ENCODE data around the gene SPNS3. TPM values are rescaled to one million over a fixed set of nuclear protein-coding genes. Genes with fewer than 3 reads are reported as not detected.

Gene SPNS3
- total RNA-seq, 1 experiment from 2014 or later, result 0.37 TPM

DNA sequence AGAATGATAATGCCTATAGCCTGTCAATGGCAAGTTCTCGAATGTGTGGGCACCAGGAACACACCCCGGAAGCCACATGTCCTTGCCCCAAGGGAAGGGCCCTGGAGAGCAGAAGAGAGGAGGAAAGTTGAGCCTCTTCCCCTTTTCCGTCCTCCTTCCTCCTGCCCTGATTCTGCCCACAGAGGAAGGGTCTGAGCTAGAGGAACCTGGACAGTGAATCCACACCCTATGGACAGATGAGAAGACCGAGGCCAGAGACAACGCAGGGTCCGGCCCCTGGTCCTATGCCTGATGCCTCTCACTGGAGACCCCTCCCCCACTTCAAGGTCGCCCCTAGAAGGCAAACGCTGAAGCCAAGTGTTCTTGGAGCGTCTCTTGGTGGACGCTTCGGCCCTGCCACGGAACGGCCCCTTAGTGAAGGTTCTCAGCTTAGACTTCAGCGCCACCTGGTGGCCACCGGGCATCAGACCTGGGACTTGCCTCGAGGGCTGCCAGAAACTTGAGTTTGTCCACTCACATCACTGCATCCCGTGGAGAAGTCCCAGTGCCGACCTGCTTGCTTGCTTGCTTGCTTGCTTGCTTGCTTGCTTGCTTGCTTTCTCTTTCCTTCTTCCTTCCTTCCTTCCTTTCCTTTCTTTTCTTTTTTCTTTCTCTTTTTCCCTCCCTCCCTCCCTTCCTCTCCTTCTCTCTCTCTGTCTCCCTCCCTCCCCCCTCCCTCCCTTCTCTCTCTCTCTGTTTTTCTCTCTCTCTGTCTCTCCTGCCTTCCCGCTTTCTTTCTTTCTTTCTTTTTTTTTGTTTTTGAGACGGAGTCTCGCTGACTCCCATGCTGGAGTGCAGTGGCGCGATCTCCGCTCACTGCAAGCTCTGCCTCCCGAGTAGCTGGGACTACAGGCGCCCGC lies 20.6 kb upstream of the SPNS3 start:
- Histone ChIP-seq H3K79me2 (ENCODE audit: insufficient read depth, low read length) (no peaks in the 10 kb centered on the region), H3K4me1 (ENCODE audit: control insufficient read depth in 1 of 2, insufficient read depth in 2 of 2, low read length in 2 of 2) (peaks cover 0 to 4% of the 10 kb centered on the region in 2 experiments; a peak in 2 of 4 replicates), H3K9me3 (ENCODE audit: control insufficient read depth in 1 of 2, insufficient read depth in 1 of 2, low read depth in 1 of 2, low read length in 2 of 2) (no peaks in the 10 kb centered on the region), H4K20me1 (ENCODE audit: insufficient read depth) (no peaks in the 10 kb centered on the region), H2AFZ (ENCODE audit: low read depth, low read length, poor library complexity, severe bottlenecking) (peak overlapping the region; percentile 84), H3K9ac (ENCODE audit: low read length) (no peak overlapping the region), H3K27ac (ENCODE audit: low read depth, low read length) (no peak overlapping the region), H3K9me2 (ENCODE audit: insufficient read depth) (no peaks in the 10 kb centered on the region), H3K36me3 (ENCODE audit: control insufficient read depth in 1 of 2, insufficient read depth in 2 of 2, low read length in 2 of 2) (no peaks in the 10 kb centered on the region), H3K4me3 (replicated peaks in 1 of 2; ENCODE audit: low read depth in 1 of 2, low read length in 2 of 2) (no peak overlapping the region), H3K4me2 (ENCODE audit: low read length) (peak overlapping the region; percentile 58), H3K27me3 (ENCODE audit: insufficient read depth, low read length) (no peaks in the 10 kb centered on the region)
- ChIA-PET RAD21 (ENCODE audit: low non-redundant PET in 1 of 2, low total read pairs in 2 of 2, uncharacterized antibody in 2 of 2, unreplicated experiment in 2 of 2) (interaction anchor here (0.6 to 2.1 kb wide), 7 partner anchors 8 to 664 kb away, joined by 3 to 13 read pairs (median 4); no protein-coding TSS in a partner anchor), POLR2A (no interaction called here), CTCF (interaction anchor here (0.7 to 2.3 kb wide), 6 partner anchors 11 to 674 kb away, joined by 3 to 43 read pairs (median 6); no protein-coding TSS in a partner anchor)
- intact Hi-C loops (cut with micrococcal nuclease), result loop anchor here (1.0 to 10.0 kb wide), 4 partner anchors 198 to 481 kb away; no protein-coding TSS in a partner anchor
- no TSS peak for BruUV-seq (replicated peaks)
- TF ChIP-seq ZFX (IDR thresholded peaks at IDR 0.05) (no peak), RAD21 (IDR thresholded peaks at IDR 0.05; ENCODE audit: low read depth) (peak; percentile 99)
- TF ChIP-seq, protein P1, sequence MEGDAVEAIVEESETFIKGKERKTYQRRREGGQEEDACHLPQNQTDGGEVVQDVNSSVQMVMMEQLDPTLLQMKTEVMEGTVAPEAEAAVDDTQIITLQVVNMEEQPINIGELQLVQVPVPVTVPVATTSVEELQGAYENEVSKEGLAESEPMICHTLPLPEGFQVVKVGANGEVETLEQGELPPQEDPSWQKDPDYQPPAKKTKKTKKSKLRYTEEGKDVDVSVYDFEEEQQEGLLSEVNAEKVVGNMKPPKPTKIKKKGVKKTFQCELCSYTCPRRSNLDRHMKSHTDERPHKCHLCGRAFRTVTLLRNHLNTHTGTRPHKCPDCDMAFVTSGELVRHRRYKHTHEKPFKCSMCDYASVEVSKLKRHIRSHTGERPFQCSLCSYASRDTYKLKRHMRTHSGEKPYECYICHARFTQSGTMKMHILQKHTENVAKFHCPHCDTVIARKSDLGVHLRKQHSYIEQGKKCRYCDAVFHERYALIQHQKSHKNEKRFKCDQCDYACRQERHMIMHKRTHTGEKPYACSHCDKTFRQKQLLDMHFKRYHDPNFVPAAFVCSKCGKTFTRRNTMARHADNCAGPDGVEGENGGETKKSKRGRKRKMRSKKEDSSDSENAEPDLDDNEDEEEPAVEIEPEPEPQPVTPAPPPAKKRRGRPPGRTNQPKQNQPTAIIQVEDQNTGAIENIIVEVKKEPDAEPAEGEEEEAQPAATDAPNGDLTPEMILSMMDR (IDR thresholded peaks at IDR 0.05 in 2 of 3, conservative IDR thresholded peaks at IDR 0.05 in 1 of 3; ENCODE audit: borderline replicate concordance in 1 of 3, insufficient read depth in 1 of 3, low read depth in 2 of 3, low read length in 2 of 3), result peak; percentile 85 to 98 (median 90)
- DNase-seq (ENCODE audit: low read depth, low spot score) (peak; percentile 75), ATAC-seq (peak; percentile 100)

DNA sequence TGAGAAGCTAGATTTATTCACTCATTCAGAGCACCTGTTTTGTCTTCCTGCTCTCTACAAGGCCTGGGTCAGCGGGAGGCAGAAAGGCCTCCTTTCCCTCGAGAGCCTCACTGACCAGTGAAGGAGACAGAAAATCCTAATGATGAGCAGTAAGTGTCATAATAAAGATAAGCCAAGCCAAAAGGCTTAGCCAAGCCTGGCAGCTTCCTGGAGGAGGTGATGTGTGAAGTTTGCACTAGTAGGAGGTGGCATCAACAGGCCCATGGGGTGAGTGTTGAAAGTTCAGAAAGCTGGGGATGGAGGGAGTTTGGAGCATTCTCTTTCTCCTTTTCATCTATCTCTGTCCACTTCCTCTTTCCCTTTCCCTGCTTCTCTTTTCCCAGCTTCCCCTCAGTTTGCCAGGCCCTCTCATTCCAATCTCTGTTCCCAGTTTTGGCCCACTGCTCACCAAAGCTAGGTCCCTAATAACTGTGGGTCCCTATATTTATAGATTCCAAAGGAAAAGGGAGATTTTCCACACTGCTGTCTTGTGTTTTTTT lies 16.5 kb upstream of the SPNS3 start:
- no peaks in the 10 kb centered on the region for H3K9me2 ChIP-seq (ENCODE audit: insufficient read depth)
- H3K27me3 ChIP-seq (ENCODE audit: insufficient read depth, low read length), result no peaks in the 10 kb centered on the region
- no peaks in the 10 kb centered on the region for H3K9me3 ChIP-seq (ENCODE audit: control insufficient read depth in 1 of 2, insufficient read depth in 1 of 2, low read depth in 1 of 2, low read length in 2 of 2)
- DNase-seq (ENCODE audit: low read depth, low spot score), result no peak
- H3K36me3 ChIP-seq (ENCODE audit: control insufficient read depth in 1 of 2, insufficient read depth in 2 of 2, low read length in 2 of 2), result no peaks in the 10 kb centered on the region
- ChIA-PET POLR2A (no interaction called here), CTCF (interaction anchor here (1.4 kb wide), 1 partner anchor 201 kb away, joined by 9 read pairs; no protein-coding TSS in a partner anchor), RAD21 (ENCODE audit: low non-redundant PET in 1 of 2, low total read pairs in 2 of 2, uncharacterized antibody in 2 of 2, unreplicated experiment in 2 of 2) (interaction anchor here (0.7 to 0.9 kb wide), 2 partner anchors 201 to 239 kb away, joined by 3 read pairs; no protein-coding TSS in a partner anchor)
- H3K79me2 ChIP-seq (ENCODE audit: insufficient read depth, low read length), result no peaks in the 10 kb centered on the region
- no TSS peak for BruUV-seq (replicated peaks)
- no peak overlapping the region for H3K27ac ChIP-seq (ENCODE audit: low read depth, low read length)
- no peak overlapping the region for H3K4me2 ChIP-seq (ENCODE audit: low read length)
- no peak overlapping the region for H3K4me3 ChIP-seq (replicated peaks in 1 of 2; ENCODE audit: low read depth in 1 of 2, low read length in 2 of 2)
- peaks cover 3 to 10% of the 10 kb centered on the region in 2 experiments; a peak in 3 of 4 replicates for H3K4me1 ChIP-seq (ENCODE audit: control insufficient read depth in 1 of 2, insufficient read depth in 2 of 2, low read length in 2 of 2)
- ATAC-seq, result no peak
- H3K9ac ChIP-seq (ENCODE audit: low read length), result no peak overlapping the region
- intact Hi-C loops (cut with micrococcal nuclease), result loop anchor here (10.0 kb wide), 1 partner anchor 382 kb away; no protein-coding TSS in a partner anchor
- no peak overlapping the region for H2AFZ ChIP-seq (ENCODE audit: low read depth, low read length, poor library complexity, severe bottlenecking)
- no peaks in the 10 kb centered on the region for H4K20me1 ChIP-seq (ENCODE audit: insufficient read depth)
- TF ChIP-seq POLR2AphosphoS5 (IDR thresholded peaks at IDR 0.05; ENCODE audit: low read depth, low read length) (no peak), CEBPB (IDR thresholded peaks at IDR 0.05; ENCODE audit: low read depth) (no peak), POLR2A (IDR thresholded peaks at IDR 0.05; ENCODE audit: borderline replicate concordance, extremely low read depth, insufficient read depth, insufficient read length) (no peak), ELF1 (IDR thresholded peaks at IDR 0.05; ENCODE audit: borderline replicate concordance, low read depth) (no peak), SP1 (IDR thresholded peaks at IDR 0.05; ENCODE audit: low read depth) (no peak), EZH2 (IDR thresholded peaks at IDR 0.05) (no peak)
- TF ChIP-seq, protein P2, sequence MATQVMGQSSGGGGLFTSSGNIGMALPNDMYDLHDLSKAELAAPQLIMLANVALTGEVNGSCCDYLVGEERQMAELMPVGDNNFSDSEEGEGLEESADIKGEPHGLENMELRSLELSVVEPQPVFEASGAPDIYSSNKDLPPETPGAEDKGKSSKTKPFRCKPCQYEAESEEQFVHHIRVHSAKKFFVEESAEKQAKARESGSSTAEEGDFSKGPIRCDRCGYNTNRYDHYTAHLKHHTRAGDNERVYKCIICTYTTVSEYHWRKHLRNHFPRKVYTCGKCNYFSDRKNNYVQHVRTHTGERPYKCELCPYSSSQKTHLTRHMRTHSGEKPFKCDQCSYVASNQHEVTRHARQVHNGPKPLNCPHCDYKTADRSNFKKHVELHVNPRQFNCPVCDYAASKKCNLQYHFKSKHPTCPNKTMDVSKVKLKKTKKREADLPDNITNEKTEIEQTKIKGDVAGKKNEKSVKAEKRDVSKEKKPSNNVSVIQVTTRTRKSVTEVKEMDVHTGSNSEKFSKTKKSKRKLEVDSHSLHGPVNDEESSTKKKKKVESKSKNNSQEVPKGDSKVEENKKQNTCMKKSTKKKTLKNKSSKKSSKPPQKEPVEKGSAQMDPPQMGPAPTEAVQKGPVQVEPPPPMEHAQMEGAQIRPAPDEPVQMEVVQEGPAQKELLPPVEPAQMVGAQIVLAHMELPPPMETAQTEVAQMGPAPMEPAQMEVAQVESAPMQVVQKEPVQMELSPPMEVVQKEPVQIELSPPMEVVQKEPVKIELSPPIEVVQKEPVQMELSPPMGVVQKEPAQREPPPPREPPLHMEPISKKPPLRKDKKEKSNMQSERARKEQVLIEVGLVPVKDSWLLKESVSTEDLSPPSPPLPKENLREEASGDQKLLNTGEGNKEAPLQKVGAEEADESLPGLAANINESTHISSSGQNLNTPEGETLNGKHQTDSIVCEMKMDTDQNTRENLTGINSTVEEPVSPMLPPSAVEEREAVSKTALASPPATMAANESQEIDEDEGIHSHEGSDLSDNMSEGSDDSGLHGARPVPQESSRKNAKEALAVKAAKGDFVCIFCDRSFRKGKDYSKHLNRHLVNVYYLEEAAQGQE (IDR thresholded peaks at IDR 0.05; ENCODE audit: low read depth), result no peak
- TF ChIP-seq, protein P3, sequence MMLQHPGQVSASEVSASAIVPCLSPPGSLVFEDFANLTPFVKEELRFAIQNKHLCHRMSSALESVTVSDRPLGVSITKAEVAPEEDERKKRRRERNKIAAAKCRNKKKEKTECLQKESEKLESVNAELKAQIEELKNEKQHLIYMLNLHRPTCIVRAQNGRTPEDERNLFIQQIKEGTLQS (IDR thresholded peaks at IDR 0.05), result no peak

Data from HCT116 (cell line).